ENCODE measurements around the gene LYRM1.

DNA sequence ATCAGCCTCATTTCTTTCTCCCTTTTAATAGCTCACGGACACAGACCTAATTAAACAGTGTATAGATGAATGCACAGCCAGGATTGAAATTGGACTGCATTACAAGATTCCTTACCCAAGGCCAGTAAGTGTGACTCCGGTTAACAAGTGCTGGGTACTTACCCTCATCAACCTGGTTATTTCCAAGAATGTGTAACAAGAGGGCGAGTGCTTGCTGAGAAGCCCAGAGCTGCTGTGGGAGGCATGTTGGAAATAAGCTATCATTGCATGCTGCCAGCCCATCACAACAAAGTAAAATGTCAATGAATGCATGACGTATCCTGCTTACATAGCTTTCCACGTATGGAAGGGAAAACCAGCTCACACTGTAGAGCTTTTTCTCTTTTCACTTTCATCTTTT, 19.5 kb downstream of the LYRM1 start:
- TF ChIP-seq, protein P1, sequence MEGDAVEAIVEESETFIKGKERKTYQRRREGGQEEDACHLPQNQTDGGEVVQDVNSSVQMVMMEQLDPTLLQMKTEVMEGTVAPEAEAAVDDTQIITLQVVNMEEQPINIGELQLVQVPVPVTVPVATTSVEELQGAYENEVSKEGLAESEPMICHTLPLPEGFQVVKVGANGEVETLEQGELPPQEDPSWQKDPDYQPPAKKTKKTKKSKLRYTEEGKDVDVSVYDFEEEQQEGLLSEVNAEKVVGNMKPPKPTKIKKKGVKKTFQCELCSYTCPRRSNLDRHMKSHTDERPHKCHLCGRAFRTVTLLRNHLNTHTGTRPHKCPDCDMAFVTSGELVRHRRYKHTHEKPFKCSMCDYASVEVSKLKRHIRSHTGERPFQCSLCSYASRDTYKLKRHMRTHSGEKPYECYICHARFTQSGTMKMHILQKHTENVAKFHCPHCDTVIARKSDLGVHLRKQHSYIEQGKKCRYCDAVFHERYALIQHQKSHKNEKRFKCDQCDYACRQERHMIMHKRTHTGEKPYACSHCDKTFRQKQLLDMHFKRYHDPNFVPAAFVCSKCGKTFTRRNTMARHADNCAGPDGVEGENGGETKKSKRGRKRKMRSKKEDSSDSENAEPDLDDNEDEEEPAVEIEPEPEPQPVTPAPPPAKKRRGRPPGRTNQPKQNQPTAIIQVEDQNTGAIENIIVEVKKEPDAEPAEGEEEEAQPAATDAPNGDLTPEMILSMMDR (IDR thresholded peaks at IDR 0.05; ENCODE audit: poor library complexity) = no peak
- TF ChIP-seq EZH2phosphoT487 (IDR thresholded peaks at IDR 0.05; ENCODE audit: low read depth, severe bottlenecking, unreplicated experiment) (no peak), EZH2 (IDR thresholded peaks at IDR 0.05; ENCODE audit: borderline replicate concordance) (no peak)

Data from hepatocyte (in vitro differentiated cells).